Measurements from ENCODE around the gene SDK1.

SDK1 gene

DNA sequence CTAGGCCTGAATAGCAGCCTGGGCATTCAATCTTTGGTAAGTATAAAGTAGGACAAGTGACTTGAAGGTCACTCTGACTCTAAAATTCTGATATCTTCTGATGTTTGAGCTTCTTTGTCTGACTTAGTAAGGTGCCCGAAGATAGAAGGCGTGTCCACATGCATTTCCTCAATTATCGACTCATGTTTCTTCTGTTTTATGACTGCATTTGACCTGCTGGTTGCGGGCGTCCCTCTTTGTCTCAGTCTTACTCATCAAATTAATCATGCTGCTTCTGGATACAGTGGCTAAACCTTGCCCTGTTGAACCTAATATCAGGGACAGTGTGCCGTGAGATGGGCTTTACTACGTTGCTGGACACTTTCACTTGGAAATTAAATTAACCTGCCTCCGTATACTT, 534.1 kb downstream of the SDK1 start:
- no peak for DNase-seq

DNA sequence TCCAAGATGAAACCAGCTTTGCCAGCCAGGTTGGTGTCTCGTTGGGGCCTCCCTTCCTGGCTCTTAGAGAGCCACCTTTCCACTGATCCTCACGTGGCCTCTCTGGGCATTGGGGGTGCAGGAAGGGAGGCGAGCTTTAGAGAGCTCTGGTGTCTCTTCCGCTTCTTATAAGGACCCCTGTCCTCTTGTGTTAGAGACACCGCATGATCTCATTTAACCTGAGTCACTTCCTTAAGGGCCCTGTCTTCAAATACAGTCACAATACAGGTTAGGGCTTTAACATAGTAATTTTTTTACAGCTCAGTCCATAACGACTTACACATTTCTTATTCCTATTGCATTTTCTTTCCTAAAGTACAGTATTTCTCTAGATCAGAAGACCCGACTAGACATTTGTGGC, 535.8 kb downstream of the SDK1 start:
- no peak for DNase-seq

DNA sequence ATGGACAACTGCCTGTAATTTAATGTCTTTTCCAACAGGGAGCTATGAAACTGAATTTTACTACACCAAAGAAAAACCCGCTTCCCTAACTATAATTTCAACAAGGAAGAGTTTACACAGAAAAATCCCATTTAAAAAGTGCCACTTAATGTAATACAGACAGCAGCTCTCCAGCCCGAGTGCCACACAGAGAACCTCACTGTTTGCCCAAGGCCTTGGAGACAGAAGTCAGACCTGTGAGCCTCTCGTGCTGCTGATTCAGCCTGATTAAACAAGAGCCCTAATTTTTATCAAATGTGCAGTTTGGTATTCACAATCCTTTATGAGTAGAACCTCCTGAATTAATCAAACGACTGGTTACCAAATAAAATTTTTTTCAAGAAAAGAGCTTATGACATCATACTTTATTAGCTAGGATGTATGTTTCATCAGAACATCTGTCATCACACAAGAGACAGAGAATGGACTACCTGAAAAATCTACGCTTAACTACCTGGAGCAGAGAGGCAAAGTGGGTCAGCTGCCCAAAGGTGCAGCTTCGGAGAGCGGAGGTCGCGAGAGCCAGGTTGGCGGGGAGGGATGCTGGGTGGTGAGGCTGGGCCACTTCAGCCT, 543.6 kb downstream of the SDK1 start:
- DNase-seq: no peak

DNA sequence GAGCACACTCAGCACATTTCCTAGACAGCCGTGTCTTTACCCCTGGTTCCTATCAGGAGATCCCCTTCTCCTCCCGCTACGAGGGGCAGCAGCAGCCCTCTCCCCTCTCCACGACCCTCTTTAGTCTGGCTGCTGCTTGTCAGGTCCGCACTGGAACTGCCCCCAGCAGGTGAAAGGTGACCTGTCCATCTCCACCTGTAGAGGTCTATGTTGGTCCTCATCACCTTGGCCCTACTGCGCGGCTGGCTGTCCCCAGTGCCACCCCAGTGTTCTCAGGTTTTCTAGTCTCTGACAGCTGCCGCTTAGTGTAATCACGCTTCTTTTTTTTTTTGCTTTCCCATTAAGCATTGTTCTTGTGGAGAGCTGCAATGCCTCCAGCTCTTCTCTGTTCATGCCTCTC, 545.7 kb downstream of the SDK1 start:
- no peak for DNase-seq

DNA sequence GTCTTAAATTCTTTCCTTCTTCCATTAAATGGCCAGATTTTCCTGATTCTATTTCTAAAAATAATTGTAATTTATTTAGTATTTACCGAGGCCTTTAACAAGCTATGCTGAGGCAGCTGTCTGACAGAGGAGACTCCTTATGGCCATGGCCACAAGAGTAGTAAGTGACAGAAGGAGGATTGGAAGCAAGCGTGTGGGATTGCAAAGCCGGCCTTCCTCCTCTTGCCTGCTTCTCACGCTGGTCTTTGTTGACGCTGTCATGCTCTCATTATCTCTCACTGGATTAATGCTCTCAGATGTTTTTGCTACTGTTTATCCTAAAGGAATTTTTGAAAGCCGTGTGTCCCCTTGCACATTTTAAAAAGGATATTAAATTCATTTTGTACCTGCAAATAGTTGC, 546.3 kb downstream of the SDK1 start:
- DNase-seq: no peak

DNA sequence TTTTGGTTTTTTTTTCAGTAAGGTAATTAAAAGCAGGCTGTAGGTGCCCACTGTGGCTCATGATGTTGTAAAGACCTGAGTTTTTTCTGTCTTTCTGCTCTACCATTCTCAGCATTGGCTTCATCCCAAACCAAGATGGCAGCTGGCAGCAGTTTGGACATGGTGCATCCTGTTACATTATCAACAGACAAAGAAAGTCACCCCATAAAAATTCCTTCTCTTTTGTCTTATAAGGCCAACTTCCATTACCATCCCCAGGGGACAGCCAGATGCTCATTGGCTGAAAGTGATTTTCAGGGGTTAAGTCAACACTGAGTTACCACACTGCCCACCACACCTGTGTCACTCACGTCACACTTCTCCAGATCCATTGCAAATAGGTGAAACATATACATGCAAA, 558.4 kb downstream of the SDK1 start:
- no peak for DNase-seq

DNA sequence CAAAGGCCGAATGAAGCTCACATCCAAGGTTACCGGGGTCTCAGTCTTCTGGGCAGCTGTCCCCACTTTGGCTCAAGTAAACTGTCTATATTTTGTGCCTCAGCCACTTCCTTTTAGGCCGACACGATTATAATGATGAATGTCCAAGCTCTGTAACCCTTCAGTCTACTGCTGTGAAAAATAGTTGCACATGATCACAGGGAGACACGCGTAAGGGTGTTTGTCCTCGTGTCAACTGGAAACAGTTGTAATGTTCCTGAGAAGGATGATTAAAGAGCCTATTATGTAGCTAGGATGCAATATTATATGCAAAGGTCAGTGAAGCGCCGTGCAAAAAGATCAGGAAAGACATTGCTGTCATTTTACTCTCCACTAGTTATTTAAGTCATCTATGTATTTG, 559.9 kb downstream of the SDK1 start:
- DNase-seq: no peak

DNA sequence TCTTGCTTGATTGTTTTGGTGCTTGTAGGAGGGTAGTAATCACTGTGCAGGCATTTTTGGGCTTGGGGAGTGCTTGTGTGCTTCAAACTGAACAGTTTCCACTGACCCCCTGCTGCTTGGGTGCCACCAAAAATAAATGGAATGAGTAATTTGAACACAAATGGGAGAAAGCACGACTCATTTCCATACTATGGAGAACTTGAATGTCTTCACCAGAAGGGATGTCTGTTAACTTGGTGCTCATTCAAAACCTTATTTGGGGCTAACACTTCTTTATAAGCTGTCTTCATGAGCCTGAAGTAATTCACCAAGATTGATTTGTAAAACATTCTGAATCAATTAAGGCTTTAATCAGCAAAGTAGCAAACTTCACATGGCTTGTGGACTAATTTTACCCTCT, 560.3 kb downstream of the SDK1 start:
- DNase-seq: no peak

DNA sequence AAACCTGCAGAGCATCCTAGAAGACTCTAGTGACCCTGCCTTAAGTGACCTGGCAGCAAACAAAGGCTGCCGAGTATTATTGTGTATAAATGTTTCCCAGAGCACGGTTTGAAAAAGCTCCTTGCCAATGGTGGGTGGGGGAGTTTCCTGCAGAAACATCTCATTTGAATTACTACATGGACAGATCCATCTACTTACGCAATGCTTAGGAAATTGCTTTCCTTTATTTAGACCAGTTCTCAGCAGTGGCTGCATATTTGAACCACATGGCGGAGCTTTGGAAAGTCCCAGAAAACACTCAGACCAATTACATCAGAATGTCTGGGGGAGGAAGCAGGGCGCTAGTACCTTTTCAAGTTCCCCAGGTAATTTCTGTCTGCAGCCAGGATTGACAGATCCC, 560.9 kb downstream of the SDK1 start:
- DNase-seq: no peak

DNA sequence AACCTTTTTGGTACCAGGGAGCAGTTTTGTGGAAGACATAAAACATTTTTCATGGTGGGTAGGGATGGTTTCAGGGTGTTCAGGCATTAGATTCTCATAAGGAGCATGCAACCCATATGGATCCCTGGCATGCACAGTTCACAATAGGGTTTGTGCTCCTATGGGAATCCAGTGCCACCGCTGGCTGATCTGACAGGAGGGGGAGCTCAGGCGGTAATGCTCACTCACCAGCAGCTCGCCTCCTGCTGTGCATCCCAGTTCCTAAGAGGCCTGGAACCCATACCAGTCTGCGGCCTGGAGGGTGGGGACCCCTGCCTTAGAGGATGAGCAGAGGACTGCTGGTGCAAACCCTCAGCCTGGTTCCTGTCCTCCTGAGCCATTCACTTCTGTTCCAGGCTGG, 561.7 kb downstream of the SDK1 start:
- DNase-seq: no peak

DNA sequence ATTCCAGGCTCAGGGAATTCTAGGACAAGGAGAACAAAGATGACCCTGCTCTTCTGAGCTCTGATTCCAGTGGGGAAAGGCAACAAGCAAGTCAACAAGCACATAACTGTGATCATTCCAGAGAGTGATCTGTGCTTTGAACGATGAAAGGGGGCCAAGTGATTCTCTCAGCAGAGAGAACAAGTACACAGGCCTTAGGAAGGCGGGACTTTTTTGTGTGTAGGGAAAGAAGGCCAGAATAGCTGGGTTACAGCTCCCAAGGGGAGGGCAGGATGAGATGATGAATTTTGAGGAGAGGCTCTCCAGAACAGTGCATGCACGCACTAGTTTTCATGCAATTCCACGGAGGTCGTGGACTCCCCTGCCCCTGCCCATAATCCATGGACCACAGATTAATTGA, 565.2 kb downstream of the SDK1 start:
- no peak for DNase-seq

DNA sequence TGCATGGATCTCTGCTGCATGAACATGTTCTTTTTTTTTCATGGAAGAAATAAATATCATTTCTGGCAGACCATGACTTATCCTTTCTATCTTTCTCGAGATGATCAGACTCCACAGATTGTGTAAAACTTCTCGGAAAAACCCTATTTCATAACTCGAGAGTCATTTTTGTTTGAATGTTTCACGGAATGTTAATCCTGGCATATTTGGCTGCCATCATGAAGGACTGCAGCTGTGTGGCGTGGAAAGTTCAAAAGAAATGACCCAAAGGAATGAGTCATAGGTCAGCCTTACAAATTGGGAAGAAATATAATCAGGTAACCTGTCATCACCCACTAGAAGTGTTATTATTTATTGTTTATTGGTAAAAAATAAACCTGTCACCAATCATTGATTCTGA, 566.8 kb downstream of the SDK1 start:
- no peak for DNase-seq

DNA sequence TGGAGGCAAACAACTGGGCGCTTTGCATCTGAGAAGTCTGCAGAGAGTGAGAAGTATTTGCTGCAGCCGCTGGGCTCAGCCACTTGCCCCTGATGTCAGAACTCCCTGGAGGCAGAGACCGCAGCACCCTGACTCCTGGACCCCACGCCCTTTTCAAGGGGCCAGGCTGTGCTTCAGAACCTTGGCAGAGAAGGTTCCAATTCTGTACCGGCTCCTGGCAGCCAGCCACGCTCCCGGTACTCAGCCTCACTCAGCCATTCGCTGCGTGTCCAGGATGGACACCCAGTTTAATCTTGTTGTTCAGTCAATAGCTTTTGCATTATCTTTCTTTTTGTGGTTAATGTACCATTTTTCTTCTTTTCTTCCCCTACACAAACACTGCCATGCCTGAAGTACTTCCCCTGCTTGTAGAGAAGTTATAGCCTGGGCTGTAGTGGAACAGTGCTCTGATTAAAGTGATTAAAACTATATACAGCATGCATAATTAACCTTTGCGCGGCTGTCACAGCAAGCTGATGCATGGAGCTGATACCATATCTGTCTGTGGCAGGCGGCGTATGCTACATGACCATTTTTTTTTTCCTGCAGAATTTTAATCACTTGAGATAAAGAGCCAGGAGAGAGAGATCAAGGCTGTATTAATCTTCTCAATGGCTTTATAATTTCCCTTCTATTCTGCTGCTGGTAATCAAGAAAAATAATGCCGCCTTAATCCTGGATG, 578.5 kb downstream of the SDK1 start:
- peak; percentile 16 for DNase-seq

DNA sequence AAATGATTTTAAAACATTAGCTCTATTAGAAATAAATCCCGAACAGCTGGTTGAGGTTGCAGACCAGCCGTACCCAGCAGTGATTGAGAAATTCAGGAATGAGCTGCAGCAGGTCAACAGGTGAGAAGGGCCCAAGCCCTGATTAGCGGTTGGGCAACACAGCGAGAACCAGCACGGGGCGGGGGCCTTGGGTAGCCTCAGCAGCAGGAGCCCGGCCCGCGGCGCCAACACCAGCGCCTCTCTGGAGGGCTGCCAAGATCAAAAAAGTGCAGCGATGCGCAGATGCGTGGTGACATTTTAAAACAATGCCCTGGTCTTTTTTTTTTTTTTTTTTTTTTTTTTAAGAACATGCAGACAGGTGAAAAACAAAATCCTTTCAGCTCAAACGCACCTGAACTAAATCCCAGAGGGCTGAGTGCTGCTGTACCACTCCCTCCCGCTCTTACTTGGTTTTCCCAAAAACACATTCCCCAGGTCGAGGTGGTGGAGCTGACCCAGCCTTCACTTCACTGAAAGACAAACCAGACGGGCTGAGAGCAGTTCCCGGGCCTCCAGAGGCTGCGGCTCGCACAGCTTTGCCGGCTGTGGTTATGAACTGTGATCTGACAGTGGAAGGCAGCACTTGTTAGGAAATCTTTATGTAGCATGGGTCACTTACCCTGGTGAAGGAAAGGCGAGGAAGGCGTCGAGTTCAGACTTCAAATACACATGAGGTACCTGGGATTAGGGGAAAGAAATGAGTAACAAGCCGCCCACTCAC, 579.4 kb downstream of the SDK1 start:
- DNase-seq: peak; percentile 67

DNA sequence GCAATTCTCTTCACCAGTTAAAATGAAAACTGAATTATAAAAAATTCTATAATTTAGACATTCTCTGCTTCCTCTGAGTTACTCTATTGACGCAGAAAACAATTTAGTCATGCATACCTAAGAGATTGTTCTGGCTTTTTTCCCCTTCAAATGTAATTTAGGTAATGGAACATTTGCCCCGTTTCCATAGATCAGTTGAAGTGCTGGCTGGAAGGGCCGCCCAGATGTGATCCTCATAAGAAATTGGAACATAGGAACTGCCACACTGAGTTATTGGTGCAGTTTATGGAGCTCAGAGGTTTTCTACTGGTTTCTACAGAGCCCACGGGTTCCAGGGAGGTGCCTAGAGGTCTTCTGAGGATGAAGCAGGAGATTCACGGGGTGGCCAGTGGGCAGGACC, 581.7 kb downstream of the SDK1 start:
- DNase-seq: no peak

DNA sequence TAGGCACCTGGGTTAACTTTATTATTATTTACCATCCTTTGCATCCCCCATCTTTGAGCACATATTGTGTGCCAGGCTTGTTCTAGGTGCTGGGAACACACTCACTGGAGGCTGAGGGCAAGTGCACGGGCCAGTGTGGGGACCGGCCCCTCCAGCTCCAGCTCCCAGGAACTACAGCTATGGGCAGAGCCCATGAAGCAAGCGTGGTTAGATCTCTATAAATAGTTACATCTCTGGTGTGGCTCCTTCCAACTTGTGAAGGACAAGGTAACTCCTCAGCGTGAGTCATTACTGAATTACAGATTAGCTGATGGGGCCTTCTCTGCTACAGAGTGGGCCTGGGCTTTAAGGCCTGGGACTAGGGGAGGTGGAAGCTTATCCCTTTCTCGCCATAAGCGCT, 583.5 kb downstream of the SDK1 start:
- DNase-seq: no peak

DNA sequence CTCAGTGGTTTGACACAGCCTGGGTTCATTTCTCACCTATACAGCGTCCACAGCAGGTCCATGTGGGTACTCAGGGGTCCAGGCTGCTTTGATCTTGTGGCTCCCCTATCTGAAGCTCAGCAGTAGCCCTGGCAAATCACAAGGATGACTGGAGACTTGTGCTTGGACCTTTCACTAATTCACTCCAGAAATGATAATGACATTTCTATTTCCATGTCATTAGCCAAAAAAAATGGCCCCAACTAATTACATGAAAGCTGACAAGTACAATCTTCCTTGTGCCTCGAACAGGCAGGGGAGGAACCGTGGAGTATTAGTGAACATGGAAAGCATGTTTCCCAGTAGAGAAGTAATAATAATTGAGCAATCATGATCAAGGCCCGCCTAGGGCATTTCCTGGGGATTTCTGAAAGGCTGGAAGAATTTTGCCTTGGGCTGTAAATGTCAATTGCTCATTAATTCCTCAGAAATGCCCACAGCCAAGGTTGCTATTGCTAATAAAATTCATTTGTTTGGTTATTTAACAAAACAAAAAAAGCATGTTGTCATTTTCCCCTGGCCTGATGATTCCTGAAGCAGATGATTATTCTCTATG, 586.1 kb downstream of the SDK1 start:
- no peak for DNase-seq

DNA sequence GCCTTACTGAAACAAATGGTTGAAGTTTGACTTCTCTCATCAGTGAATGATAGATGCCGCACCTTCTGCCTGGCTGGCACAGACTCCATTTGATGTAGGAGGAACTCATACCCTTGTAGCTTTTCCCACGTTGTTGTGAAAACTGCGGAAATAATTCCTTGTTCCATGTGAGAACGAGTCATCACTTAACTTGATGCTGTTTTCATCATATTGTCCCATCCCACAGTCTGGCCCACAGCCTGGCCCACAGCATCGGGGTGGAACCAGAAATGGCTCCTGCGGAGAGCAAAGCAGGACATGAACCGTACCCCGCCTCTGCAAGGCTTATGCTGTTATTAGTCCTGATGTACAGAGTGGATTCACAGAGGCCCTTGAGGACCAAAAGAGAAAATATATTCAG, 587.0 kb downstream of the SDK1 start:
- DNase-seq: no peak

DNA sequence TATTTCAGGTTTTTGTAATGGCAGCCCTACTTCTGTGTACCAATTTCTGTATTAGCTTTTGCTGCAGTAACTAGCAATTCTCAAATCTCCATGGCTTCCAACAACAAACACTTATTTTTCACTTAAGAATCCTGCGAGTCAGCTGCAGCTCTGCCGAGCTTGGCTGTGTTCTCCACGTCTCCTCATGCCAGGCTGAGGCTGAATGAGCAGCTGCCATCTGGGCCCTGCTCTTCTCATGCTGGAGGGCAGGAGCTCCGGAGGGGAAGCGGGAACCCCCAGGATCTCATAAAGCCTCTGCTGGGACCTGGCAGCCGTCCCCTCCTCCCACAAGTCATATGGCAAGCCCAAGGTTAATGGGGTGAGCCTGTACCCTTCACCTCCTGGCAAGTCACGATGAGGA, 591.1 kb downstream of the SDK1 start:
- peak; percentile 48 for DNase-seq

DNA sequence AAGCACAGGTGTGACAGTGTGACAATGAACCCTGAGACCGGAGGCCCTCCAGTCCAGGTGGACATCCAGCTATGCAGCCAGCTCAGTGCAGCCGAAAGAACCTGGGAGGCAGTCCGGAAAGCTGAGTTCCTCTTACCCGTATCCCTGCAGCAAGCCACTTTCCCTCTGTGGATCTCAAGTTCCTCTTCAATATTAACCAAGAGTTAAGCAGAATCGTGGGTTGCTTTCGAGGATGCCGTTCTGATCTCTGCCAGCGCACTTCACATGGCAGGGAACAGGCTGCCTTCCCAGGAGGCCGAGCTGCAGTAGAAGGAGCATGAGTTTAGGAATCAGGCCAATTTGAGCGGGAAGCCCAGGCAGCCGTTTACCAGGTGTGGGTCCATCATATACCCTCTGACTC, 591.6 kb downstream of the SDK1 start:
- DNase-seq: no peak

DNA sequence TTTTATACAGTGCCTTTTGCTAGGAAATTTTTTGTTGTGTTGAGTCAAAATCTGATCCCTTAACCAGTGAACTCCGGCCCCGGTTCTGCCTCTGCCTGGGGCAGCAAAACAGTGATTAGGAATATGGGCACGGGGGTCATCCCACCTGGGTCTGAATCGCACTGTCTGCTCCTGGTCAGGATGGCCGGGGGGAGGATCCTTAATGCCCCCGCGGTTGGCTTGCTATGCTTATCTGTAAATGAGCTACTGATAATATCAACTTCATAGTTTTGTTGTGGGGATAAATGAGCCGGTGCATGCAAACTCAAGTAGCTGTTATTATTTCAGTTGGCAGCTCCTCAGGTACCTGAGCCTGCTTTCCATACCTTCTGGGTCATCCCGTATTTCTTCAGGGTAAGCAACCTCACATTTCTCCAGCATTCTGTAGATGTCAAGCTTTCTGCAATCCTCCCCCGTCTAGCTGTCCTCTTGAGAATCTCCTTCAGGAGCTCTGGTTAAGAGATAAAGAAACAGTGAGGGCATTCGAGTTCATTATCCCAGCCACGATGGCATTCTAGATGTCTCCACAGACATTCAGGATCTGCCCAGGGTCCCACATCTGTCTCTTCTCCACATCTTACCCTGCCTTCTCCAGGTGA, 592.2 kb downstream of the SDK1 start:
- no peak for DNase-seq

DNA sequence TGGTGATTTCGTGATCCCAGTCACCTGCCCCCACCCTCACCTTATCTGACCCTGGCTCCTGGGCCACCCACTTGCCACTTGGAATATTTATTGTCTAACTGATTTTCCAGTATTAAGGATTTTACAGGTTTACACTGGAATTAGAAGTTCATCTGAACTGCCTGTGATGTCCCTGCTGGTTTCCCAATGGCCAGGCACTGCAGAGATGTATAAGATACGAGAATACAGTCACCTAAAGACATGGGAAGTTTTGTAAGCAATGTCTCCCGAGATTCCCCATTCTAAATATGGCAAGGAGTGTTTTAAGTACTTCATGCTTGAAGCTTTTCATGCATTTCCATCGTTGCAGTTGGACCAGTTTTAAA, 592.7 kb downstream of the SDK1 start:
- no peak for DNase-seq

DNA sequence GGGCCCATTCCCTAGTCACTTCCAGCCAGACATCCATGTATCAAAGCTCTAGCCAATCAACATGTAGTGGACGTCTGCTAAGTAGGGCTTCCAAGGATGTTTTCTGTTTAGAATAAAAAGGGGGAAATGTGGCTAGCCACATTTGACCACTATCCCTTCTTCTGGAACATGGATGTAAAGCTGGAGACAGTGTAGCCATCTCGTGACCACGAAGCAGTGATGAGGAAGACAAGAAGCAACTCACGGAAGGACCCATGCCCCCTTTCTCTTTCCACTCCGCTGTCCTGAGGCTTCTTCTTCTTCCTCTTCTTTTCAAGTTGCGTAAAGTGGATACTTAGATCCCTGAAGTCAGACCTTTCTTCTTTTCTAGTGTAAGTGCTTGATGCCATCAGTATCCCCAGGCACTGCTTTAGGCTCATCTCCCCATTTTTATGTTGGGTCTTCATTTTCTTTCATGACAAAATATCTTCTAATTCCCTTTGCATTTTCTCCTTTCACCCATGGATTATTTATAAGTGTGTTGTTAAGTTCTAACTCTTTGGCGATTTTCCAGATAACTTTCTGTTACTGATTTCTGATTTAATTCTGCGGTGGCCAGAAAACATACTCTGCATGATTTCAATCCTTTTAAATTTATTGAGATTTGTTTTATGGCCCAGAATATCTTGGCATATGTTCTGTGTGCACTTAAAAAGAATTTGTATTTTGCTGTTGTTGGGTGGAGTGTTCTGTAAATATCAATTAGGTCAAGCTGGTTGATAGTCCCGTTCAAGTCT, 594.5 kb downstream of the SDK1 start:
- DNase-seq: no peak
